ENCODE results near the gene CLEC14A. TPM values are rescaled to one million over a fixed set of nuclear protein-coding genes. Genes with fewer than 3 reads are reported as not detected.

The CLEC14A gene
- total RNA-seq, 3 donors from 2014 or later (not counting 1 experiment from before 2014, with no cell fraction given) = not detected

DNA sequence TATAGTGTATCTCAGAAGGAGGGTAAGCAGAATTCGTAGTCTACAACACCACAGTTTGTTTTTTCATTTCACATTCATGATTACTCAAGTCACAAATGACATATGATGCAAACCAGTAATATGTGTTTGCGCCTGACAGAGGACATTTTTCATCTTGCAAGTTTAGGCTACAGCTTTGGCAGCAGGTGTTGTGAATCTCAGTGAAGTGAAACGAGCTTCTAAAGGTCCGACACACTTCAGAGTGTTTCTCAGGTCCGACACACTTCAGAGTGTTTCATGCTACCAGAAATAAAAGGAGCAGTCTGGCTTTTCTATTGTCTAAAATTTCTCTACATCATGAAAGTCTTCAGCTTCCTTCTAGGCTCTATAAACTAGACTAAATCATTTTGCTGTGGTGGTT lies 22.7 kb downstream of the CLEC14A start:
- TF ChIP-seq CTCF (IDR thresholded peaks at IDR 0.05) = no peak
- WGBS (ENCODE audit: insufficient coverage) = 79% methylated on average over 4 of the region's 5 CpGs
- Histone ChIP-seq H3K9me3 (ENCODE audit: control insufficient read depth, insufficient read depth, low read length) (no peaks in the 10 kb centered on the region), H3K4me1 (ENCODE audit: control insufficient read depth, insufficient read depth, low read length) (no peaks in the 10 kb centered on the region), H3K36me3 (ENCODE audit: control insufficient read depth, insufficient read depth, low read length) (no peaks in the 10 kb centered on the region), H3K27me3 (ENCODE audit: control insufficient read depth, insufficient read depth, low read length) (no peaks in the 10 kb centered on the region), H3K27ac (ENCODE audit: low read length) (no peak overlapping the region), H3K4me3 (ENCODE audit: low read length) (no peak overlapping the region)
- DNase-seq = no peak
- Mint-ChIP-seq H3K27ac (no peak overlapping the region), H3K9me3 (no peaks in the 10 kb centered on the region), H3K4me1 (no peaks in the 10 kb centered on the region), H3K4me3 (no peak overlapping the region), H3K27me3 (ENCODE audit: low read depth in 2 of 2) (peaks cover 17% of the 10 kb centered on the region in 2 donors), H3K36me3 (no peaks in the 10 kb centered on the region)
- no peak for ATAC-seq
- intact Hi-C loops (cut with micrococcal nuclease) = no loop called here

- Histone ChIP-seq H3K36me3 (ENCODE audit: control insufficient read depth, insufficient read depth, low read length) (no peaks in the 10 kb centered on the region), H3K9me3 (ENCODE audit: control insufficient read depth, insufficient read depth, low read length) (no peaks in the 10 kb centered on the region), H3K4me1 (ENCODE audit: control insufficient read depth, insufficient read depth, low read length) (no peaks in the 10 kb centered on the region), H3K27me3 (ENCODE audit: control insufficient read depth, insufficient read depth, low read length) (no peaks in the 10 kb centered on the region), H3K27ac (ENCODE audit: low read length) (no peak overlapping the region), H3K4me3 (ENCODE audit: low read length) (no peak overlapping the region)
- WGBS (ENCODE audit: insufficient coverage) = 77% methylated on average over 2 of the region's 3 CpGs
- ATAC-seq (no peak), DNase-seq (no peak)
- Mint-ChIP-seq H3K27me3 (ENCODE audit: low read depth in 2 of 2) (peaks cover 11 to 22% of the 10 kb centered on the region in 2 donors), H3K27ac (no peak overlapping the region), H3K4me1 (no peaks in the 10 kb centered on the region), H3K4me3 (no peak overlapping the region), H3K36me3 (no peaks in the 10 kb centered on the region), H3K9me3 (no peaks in the 10 kb centered on the region)
- TF ChIP-seq CTCF (IDR thresholded peaks at IDR 0.05) = no peak
- intact Hi-C loops (cut with micrococcal nuclease) = no loop called here
Observed at GRCh38 chr14:38226366-38226765, 29.5 kb downstream of the CLEC14A start.

GRCh38 chr14:38225946-38226345 lies 29.9 kb downstream of the CLEC14A start:
- H3K27ac Mint-ChIP-seq = no peak overlapping the region
- intact Hi-C loops (cut with micrococcal nuclease) = no loop called here
- TF ChIP-seq CTCF (IDR thresholded peaks at IDR 0.05) = no peak
- Histone ChIP-seq H3K27ac (ENCODE audit: low read length) (no peak overlapping the region), H3K27me3 (ENCODE audit: control insufficient read depth, insufficient read depth, low read length) (no peaks in the 10 kb centered on the region), H3K4me3 (ENCODE audit: low read length) (no peak overlapping the region), H3K9me3 (ENCODE audit: control insufficient read depth, insufficient read depth, low read length) (no peaks in the 10 kb centered on the region), H3K36me3 (ENCODE audit: control insufficient read depth, insufficient read depth, low read length) (no peaks in the 10 kb centered on the region), H3K4me1 (ENCODE audit: control insufficient read depth, insufficient read depth, low read length) (no peaks in the 10 kb centered on the region)
- H3K9me3 Mint-ChIP-seq = no peaks in the 10 kb centered on the region
- ATAC-seq (no peak), DNase-seq (no peak)
- H3K4me3 Mint-ChIP-seq = no peak overlapping the region
- 86% methylated on average over 2 of the region's 2 CpGs for WGBS (ENCODE audit: insufficient coverage)
- no peaks in the 10 kb centered on the region for H3K36me3 Mint-ChIP-seq
- no peaks in the 10 kb centered on the region for H3K4me1 Mint-ChIP-seq
- H3K27me3 Mint-ChIP-seq (ENCODE audit: low read depth in 2 of 2) = peaks cover 8 to 18% of the 10 kb centered on the region in 2 donors

GRCh38 chr14:38224338-38224737 lies 31.6 kb downstream of the CLEC14A start:
- TF ChIP-seq CTCF (IDR thresholded peaks at IDR 0.05) = no peak
- intact Hi-C loops (cut with micrococcal nuclease) = no loop called here
- Mint-ChIP-seq H3K9me3 (no peaks in the 10 kb centered on the region), H3K36me3 (no peaks in the 10 kb centered on the region), H3K27me3 (ENCODE audit: low read depth in 2 of 2) (peaks cover 9 to 14% of the 10 kb centered on the region in 2 donors), H3K27ac (no peak overlapping the region), H3K4me3 (no peak overlapping the region), H3K4me1 (no peaks in the 10 kb centered on the region)
- ATAC-seq (no peak), DNase-seq (no peak)
- H3K9me3 ChIP-seq (ENCODE audit: control insufficient read depth, insufficient read depth, low read length) = no peaks in the 10 kb centered on the region
- no peaks in the 10 kb centered on the region for H3K4me1 ChIP-seq (ENCODE audit: control insufficient read depth, insufficient read depth, low read length)
- H3K27ac ChIP-seq (ENCODE audit: low read length) = no peak overlapping the region
- H3K36me3 ChIP-seq (ENCODE audit: control insufficient read depth, insufficient read depth, low read length) = no peaks in the 10 kb centered on the region
- no peak overlapping the region for H3K4me3 ChIP-seq (ENCODE audit: low read length)
- H3K27me3 ChIP-seq (ENCODE audit: control insufficient read depth, insufficient read depth, low read length) = no peaks in the 10 kb centered on the region
